Stimulated activated CD4-positive, alpha-beta T cell treated with anti-CD3 and anti-CD28 coated beads, Interleukin-1b, Interleukin-23, amount 100 ng/mL, for 24 hours (primary cell): ENCODE results near the gene DDX3Y.

Source experiments
- DNase-seq, 4 experiments: peaks; one replicate each; pipeline ENCODE4 v3.0.0-alpha.2; 2020; ENCODE audit warnings: low read depth in 4 of 4, low spot score in 1 of 4

Gene DDX3Y

DNA sequence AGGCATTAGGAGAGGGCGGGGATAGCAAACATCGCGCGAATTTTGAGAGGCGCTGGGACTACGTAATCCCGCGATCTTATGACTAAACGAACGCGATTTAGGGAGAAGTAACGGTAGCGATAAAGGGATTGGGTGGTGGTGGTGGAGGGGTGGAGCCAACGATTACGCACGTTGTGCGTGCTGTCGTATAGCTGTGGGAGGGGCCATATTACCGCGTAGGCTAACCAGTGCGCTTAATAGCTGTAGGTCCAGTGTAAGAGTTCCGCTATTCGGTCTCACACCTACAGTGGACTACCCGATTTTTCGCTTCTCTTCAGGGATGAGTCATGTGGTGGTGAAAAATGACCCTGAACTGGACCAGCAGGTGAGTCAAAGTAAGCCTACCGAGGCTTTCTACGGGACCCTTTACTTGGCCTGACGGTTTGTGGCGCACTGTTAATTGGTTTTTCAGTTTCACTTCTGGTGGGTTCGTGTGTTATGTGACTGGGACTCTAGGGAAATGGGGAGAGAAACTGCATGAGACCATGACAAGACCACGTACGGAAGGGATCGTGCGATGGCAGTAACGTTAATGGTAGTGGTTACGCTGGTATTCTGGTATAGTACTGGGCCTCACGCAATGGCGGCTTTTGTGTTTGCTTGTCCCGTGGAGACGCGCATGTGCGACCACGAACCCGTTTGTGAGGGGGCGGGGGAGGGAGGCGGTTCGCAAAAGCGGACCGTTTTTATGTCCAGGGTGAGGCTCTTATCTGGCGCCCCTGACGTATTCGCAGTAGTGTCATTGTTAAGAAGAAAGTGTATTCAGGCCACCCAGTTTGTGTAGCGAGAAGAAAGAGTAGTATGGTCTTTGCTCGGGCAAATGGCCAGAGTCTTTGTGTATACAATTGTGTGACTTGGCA is at the start of gene DDX3Y:
TSS of gene DDX3Y (plus strand) at position 251 of the 899 bp plus-strand sequence. CDS start at position 320, 69 bp downstream.
- peak in 3 of 4 experiments; percentile 48 to 74 (median 64) for DNase-seq

GRCh38 chrY:12855791-12856275 is 48.8 kb upstream of the DDX3Y start:
- DNase-seq, result no peak

GRCh38 chrY:12867960-12868359 is 36.7 kb upstream of the DDX3Y start:
- DNase-seq, result no peak

- no peak for DNase-seq
These were observed 7.7 kb upstream of the DDX3Y start for GRCh38 chrY:12896973-12897372.

- DNase-seq, result no peak
These were observed 6.1 kb upstream of the DDX3Y start for GRCh38 chrY:12898604-12899003.

DNA sequence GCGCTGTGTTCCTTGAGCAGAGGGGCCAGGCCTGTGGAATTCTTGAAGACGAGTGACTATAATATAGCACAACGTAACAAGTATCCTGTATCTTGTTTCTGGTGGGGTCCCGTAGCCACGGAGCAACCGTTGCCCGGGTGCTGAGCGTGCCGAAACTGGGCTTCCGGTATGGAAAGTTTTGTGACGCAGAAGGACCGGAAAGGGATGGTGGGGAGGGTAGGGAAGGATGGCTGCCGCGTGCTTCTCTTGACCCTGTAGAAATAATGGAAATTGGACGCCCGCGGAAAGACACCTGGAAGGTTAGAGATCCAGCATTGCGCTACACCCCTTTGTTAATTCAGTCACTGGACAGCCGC is 827 bp downstream of the DDX3Y start:
- peak in 3 of 4 experiments; percentile 36 to 52 (median 48) for DNase-seq

DNA sequence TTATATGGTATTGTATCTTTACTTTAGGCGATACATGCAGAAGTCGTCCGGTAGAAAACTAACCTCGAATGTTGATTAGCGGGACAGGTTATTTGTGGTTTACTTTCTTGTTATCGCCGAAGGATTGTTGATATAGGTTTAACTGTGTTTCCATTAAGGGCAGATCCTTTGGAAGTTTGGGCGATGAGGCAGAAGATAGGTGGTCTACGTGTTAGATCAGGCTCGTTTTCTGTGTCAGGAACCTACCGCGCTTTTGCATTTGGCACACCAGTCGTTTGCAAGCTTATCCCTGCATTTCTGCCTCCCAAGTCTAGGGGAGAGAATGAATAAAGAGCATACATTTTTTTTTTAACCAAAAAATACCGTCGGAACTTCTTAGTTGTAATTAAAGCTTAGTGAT is 1.2 kb downstream of the DDX3Y start:
- DNase-seq, result no peak

GRCh38 chrY:12913541-12913940 is 8.9 kb downstream of the DDX3Y start:
- no peak for DNase-seq

DNA sequence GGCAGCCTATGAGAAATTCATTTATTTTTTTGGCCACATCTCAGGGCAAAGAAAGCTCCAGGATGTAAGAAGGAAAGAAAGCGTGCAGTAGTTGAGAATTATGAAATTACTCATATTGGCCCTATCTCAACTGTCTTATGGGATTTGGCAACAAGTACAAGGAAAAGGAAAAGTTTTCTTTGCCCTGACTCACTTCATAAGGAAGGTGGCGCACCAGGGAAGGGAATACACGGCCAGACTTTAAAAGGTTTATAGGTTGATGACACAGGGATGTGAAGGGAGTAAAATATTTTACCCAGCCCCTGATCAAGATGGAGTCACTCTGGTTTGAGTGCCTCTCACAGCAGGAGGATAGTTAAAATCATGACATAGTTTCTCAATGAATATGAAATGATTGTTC is 23.4 kb downstream of the DDX3Y start:
- no peak for DNase-seq

DNA sequence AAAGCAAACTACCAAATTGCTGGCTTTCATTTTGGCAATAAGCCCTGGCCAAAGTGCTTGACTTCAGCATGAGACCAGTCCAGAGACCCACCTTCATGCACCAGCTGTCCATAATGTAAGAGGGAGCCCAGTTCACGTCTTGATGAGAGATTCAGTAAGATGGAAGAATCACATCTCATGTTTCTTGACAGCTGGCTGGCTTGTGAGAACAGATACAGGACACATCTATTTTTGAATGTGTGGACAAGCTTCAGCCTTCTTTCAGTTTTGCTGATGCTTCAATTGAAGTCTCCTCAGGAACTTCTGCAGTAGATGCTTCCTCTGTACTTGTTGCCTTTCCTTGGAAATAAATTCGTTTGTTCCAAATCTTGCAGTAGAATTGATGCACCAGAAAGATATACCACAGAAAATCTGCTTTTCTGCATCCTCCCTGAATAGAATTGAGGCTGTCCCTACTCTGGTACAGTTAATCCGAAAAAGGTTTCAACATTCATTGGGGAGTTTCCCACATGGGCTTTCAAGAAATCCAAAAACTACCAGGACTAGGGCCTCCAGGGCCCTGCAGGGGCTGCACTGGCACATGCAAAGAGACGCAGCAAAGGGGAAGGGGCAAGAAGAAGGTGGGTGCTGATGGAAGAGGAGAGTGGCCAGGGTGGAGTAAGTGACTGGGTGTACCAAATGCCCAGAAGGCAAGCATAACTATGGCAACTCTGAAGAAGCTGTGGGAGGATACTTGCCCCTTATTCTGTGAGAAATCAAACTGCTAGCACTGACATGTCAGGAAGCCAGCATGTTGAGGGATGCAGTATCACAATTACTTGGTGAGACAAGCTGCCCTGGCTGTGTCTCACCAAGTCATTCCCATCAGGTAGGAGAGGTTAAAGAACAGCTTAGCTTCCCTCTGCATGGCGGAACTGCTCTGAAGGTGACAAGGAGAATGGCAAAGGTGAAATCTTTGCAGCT is 37.3 kb downstream of the DDX3Y start:
- DNase-seq, result no peak
